ENCODE data around the gene TOP3A.
A peak's percentile ranks its signal among the peaks of the same experiment; 100 is the strongest.

Gene TOP3A

GRCh38 chr17:18319604-18320256 lies 4.9 kb upstream of the TOP3A start:
- TF ChIP-seq CTCF (IDR thresholded peaks at IDR 0.05; ENCODE audit: insufficient read depth, low read depth, low read length, missing control alignments), result peak; percentile 56
- H3K4me3 ChIP-seq (ENCODE audit: low read length), result no peak overlapping the region
- peak; percentile 67 for DNase-seq (ENCODE audit: low read depth)

- no peak for TF ChIP-seq CTCF (IDR thresholded peaks at IDR 0.05; ENCODE audit: insufficient read depth, low read depth, low read length, missing control alignments)
- H3K4me3 ChIP-seq (ENCODE audit: low read length), result no peak overlapping the region
- no peak for DNase-seq (ENCODE audit: low read depth)
These were observed 4.1 kb upstream of the TOP3A start for GRCh38 chr17:18318771-18319450.

- TF ChIP-seq CTCF (IDR thresholded peaks at IDR 0.05; ENCODE audit: insufficient read depth, low read depth, low read length, missing control alignments), result no peak
- no peak overlapping the region for H3K4me3 ChIP-seq (ENCODE audit: low read length)
- no peak for DNase-seq (ENCODE audit: low read depth)
These were observed 3.3 kb upstream of the TOP3A start for GRCh38 chr17:18318117-18318516.

GRCh38 chr17:18315961-18316360 lies 1.2 kb upstream of the TOP3A start:
- DNase-seq (ENCODE audit: low read depth), result no peak
- TF ChIP-seq CTCF (IDR thresholded peaks at IDR 0.05; ENCODE audit: insufficient read depth, low read depth, low read length, missing control alignments), result no peak
- H3K4me3 ChIP-seq (ENCODE audit: low read length), result peak overlapping the region; percentile 86

DNA sequence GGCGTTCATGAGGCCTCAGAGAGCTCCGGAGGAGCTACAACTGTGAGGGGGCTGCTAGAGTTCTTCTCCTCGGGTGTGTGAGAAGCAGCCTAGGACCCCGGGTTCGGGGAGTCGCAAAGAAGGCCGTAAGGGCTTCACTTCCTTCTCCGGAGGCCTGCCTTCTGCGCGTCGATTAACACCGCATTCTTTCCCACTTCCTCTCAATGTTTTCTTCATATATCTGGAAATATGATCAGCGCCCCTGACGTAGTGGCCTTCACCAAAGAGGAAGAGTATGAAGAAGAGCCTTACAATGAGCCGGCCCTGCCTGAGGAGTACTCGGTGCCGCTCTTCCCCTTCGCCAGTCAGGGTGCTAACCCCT lies 748 bp upstream of the TOP3A start:
- peak overlapping the region; percentile 86 for H3K4me3 ChIP-seq (ENCODE audit: low read length)
- DNase-seq (ENCODE audit: low read depth), result no peak
- no peak for TF ChIP-seq CTCF (IDR thresholded peaks at IDR 0.05; ENCODE audit: insufficient read depth, low read depth, low read length, missing control alignments)

- TF ChIP-seq CTCF (IDR thresholded peaks at IDR 0.05; ENCODE audit: insufficient read depth, low read depth, low read length, missing control alignments), result no peak
- H3K4me3 ChIP-seq (ENCODE audit: low read length), result peak overlapping the region; percentile 86
- DNase-seq (ENCODE audit: low read depth), result peak; percentile 13
These were observed 599 bp downstream of the TOP3A start for GRCh38 chr17:18314059-18314730.
